IMR-90 (cell line): Measurements from ENCODE around the gene CPLX3.

ENCODE experiments used
- CHD1 ChIP-seq: IDR thresholded peaks from 2 replicates; pipeline ENCODE4 v1.6.1; 2012; ENCODE audit warnings: low read depth, low read length, improper control_type of control experiment
- FOS ChIP-seq: fragments of 150-350 bp; IDR thresholded peaks from 2 replicates; pipeline ENCODE4 v1.6.1; 2016; ENCODE audit warnings: low read depth, low read length
- NFE2L2 ChIP-seq: fragments of 150-350 bp; IDR thresholded peaks from 2 replicates; pipeline ENCODE4 v1.6.1; 2016; ENCODE audit warnings: low read depth, mild to moderate bottlenecking, low read length
- POLR2A ChIP-seq: IDR thresholded peaks from 2 replicates; pipeline ENCODE4 v1.6.1; 2012; ENCODE audit warnings: mild to moderate bottlenecking, low read depth, low read length
- RAD21 ChIP-seq: IDR thresholded peaks from 2 replicates; pipeline ENCODE4 v1.6.1; 2012; ENCODE audit warnings: low read length, improper control_type of control experiment
- TF ChIP-seq, protein P1 (sequence below): conservative IDR thresholded peaks from 2 replicates; pipeline ENCODE4 v1.5.1; 2012; ENCODE audit warnings: mild to moderate bottlenecking, low read depth, low read length, improper control_type of control experiment

DNA sequence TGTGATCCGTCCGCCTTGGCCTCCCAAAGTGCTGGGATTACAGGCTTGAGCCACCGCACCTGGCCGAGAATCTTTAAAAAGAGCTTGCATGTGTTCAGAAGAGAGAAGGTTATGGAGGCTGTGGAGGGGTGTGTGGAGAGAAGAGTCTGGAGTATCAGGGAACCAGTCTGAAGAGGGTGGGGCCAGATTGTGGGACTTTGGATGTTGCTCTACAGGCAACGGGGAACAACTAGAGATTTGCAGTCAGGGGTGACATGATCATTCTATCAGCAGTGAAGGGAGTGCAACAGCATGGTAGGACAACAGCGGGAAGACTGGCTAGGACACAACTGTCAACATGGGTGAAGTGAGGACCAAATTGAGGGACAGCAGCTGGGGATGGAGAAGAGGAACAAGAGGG is 37.9 kb downstream of the CPLX3 start:
- TF ChIP-seq POLR2A (no peak), CHD1 (no peak), RAD21 (no peak), NFE2L2 (no peak), FOS (no peak)
- TF ChIP-seq, protein P1, sequence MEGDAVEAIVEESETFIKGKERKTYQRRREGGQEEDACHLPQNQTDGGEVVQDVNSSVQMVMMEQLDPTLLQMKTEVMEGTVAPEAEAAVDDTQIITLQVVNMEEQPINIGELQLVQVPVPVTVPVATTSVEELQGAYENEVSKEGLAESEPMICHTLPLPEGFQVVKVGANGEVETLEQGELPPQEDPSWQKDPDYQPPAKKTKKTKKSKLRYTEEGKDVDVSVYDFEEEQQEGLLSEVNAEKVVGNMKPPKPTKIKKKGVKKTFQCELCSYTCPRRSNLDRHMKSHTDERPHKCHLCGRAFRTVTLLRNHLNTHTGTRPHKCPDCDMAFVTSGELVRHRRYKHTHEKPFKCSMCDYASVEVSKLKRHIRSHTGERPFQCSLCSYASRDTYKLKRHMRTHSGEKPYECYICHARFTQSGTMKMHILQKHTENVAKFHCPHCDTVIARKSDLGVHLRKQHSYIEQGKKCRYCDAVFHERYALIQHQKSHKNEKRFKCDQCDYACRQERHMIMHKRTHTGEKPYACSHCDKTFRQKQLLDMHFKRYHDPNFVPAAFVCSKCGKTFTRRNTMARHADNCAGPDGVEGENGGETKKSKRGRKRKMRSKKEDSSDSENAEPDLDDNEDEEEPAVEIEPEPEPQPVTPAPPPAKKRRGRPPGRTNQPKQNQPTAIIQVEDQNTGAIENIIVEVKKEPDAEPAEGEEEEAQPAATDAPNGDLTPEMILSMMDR: no peak
